Measurements from ENCODE around the gene CHCHD4. TPM values are rescaled to one million over a fixed set of nuclear protein-coding genes. Genes with fewer than 3 reads are reported as not detected.

The CHCHD4 gene
- total and polyA plus RNA-seq, 2 of the 13 experiments (the other 11 are each of a cell fraction or from before 2014, with no cell fraction given): 15.8 to 24.1 TPM

- TF ChIP-seq ZHX2 (IDR thresholded peaks at IDR 0.05; ENCODE audit: low read depth): 0 out of 2 replicates have a peak, but pooled peaks have one; percentile 60
- TF ChIP-seq ZHX2 (CRISPR knock-in tag; IDR thresholded peaks at IDR 0.05; ENCODE audit: borderline replicate concordance): no peak; the same call in 1 of the 2 replicates
- no peak for TF ChIP-seq ZNF160 (CRISPR knock-in tag; IDR thresholded peaks at IDR 0.05)
- 0 out of 2 replicates have a peak, but pooled peaks have one; percentile 19 for TF ChIP-seq MAZ (IDR thresholded peaks at IDR 0.05; ENCODE audit: borderline replicate concordance, low read depth, low read length)
- TF ChIP-seq MAZ (CRISPR knock-in tag; IDR thresholded peaks at IDR 0.05; ENCODE audit: low read depth): no peak
- TF ChIP-seq ZNF432 (CRISPR knock-in tag; IDR thresholded peaks at IDR 0.05; ENCODE audit: borderline replicate concordance): 0 out of 2 replicates have a peak, but pooled peaks have one; percentile 64
- TF ChIP-seq KLF9 (CRISPR knock-in tag; IDR thresholded peaks at IDR 0.05; ENCODE audit: low read depth): no peak
- no peak for TF ChIP-seq ZNF20 (CRISPR knock-in tag; IDR thresholded peaks at IDR 0.05)
- TF ChIP-seq GATAD1 (CRISPR knock-in tag; IDR thresholded peaks at IDR 0.05): peak; percentile 74; the same call in 1 of the 2 replicates
- TF ChIP-seq RXRA (CRISPR knock-in tag; IDR thresholded peaks at IDR 0.05): peak; percentile 66
- no peak for TF ChIP-seq ZFP41 (CRISPR knock-in tag; IDR thresholded peaks at IDR 0.05; ENCODE audit: borderline replicate concordance)
- 0 out of 2 replicates have a peak, but pooled peaks have one; percentile 11 for TF ChIP-seq ZFP90 (CRISPR knock-in tag; IDR thresholded peaks at IDR 0.05; ENCODE audit: borderline replicate concordance)
- peak; percentile 4; the same call in 1 of the 2 replicates for TF ChIP-seq ARID5B (CRISPR knock-in tag; IDR thresholded peaks at IDR 0.05)
- 0 out of 2 replicates have a peak, but pooled peaks have one; percentile 21 for TF ChIP-seq ZNF563 (CRISPR knock-in tag; IDR thresholded peaks at IDR 0.05)
- peak; percentile 49; the same call in 1 of the 2 replicates for TF ChIP-seq KDM5A (IDR thresholded peaks at IDR 0.05; ENCODE audit: borderline replicate concordance, low read length)
- no peak for TF ChIP-seq ZNF562 (CRISPR knock-in tag; IDR thresholded peaks at IDR 0.05; ENCODE audit: borderline replicate concordance)
- TF ChIP-seq ZNF577 (CRISPR knock-in tag; IDR thresholded peaks at IDR 0.05; ENCODE audit: borderline replicate concordance, low read depth): no peak
- peak; percentile 85; the same call in 1 of the 2 replicates for TF ChIP-seq MXD4 (CRISPR knock-in tag; IDR thresholded peaks at IDR 0.05)
- no peak for TF ChIP-seq ZNF549 (CRISPR knock-in tag; IDR thresholded peaks at IDR 0.05)
- TF ChIP-seq CBFB (CRISPR knock-in tag; IDR thresholded peaks at IDR 0.05): no peak
Observed at GRCh38 chr3:14124223-14124614, 451 bp downstream of the CHCHD4 start (continued).
